Measurements from ENCODE around the gene MCRIP1. TPM values are rescaled to one million over a fixed set of nuclear protein-coding genes. Genes with fewer than 3 reads are reported as not detected.

MCRIP1 gene
- total and polyA plus RNA-seq, 2 of the 13 experiments (the other 11 are each of a cell fraction or from before 2014, with no cell fraction given), result 79.7 to 84.9 TPM

GRCh38 chr17:81833160-81833920, at the start of gene MCRIP1 (continued):
- TF ChIP-seq AHDC1 (CRISPR knock-in tag; IDR thresholded peaks at IDR 0.05; ENCODE audit: borderline replicate concordance), result peak; percentile 23; the same call in 1 of the 2 replicates
- TF ChIP-seq PATZ1 (CRISPR knock-in tag; IDR thresholded peaks at IDR 0.05), result peak; percentile 72
- no peak for TF ChIP-seq RCOR2 (CRISPR knock-in tag; IDR thresholded peaks at IDR 0.05)
- no peak for TF ChIP-seq ARID3A (IDR thresholded peaks at IDR 0.05; ENCODE audit: low read depth, low read length)
- no peak for TF ChIP-seq ZNF660 (CRISPR knock-in tag; IDR thresholded peaks at IDR 0.05; ENCODE audit: borderline replicate concordance, low read depth)
- TF ChIP-seq GTF2F1 (IDR thresholded peaks at IDR 0.05; ENCODE audit: low read length), result no peak
- peak; percentile 93 for TF ChIP-seq CSRNP1 (CRISPR knock-in tag; IDR thresholded peaks at IDR 0.05)
- peak; percentile 46; the same call in 1 of the 2 replicates for TF ChIP-seq FOXA3 (CRISPR knock-in tag; IDR thresholded peaks at IDR 0.05)
- TF ChIP-seq POLR2AphosphoS5 (IDR thresholded peaks at IDR 0.05; ENCODE audit: low read depth, low read length), result peak; percentile 76
- TF ChIP-seq RFXAP (CRISPR knock-in tag; IDR thresholded peaks at IDR 0.05; ENCODE audit: borderline replicate concordance), result peak; percentile 30; the same call in 1 of the 2 replicates
- TF ChIP-seq ZNF891 (CRISPR knock-in tag; IDR thresholded peaks at IDR 0.05), result peak; percentile 87; the same call in 1 of the 2 replicates
- TF ChIP-seq CBFB (CRISPR knock-in tag; IDR thresholded peaks at IDR 0.05), result peak; percentile 44; the same call in 1 of the 2 replicates
- TF ChIP-seq ZNF83 (CRISPR knock-in tag; IDR thresholded peaks at IDR 0.05; ENCODE audit: borderline replicate concordance), result no peak
- peak; percentile 80 for TF ChIP-seq ZNF574 (CRISPR knock-in tag; IDR thresholded peaks at IDR 0.05)
